Measurements from ENCODE around the gene KANK2. TPM values are rescaled to one million over a fixed set of nuclear protein-coding genes. Genes with fewer than 3 reads are reported as not detected.
A peak's percentile ranks its signal among the peaks of the same experiment; 100 is the strongest.

Gene KANK2
- total and polyA plus RNA-seq, 5 donors, result 244 to 324 (median 275) TPM

DNA sequence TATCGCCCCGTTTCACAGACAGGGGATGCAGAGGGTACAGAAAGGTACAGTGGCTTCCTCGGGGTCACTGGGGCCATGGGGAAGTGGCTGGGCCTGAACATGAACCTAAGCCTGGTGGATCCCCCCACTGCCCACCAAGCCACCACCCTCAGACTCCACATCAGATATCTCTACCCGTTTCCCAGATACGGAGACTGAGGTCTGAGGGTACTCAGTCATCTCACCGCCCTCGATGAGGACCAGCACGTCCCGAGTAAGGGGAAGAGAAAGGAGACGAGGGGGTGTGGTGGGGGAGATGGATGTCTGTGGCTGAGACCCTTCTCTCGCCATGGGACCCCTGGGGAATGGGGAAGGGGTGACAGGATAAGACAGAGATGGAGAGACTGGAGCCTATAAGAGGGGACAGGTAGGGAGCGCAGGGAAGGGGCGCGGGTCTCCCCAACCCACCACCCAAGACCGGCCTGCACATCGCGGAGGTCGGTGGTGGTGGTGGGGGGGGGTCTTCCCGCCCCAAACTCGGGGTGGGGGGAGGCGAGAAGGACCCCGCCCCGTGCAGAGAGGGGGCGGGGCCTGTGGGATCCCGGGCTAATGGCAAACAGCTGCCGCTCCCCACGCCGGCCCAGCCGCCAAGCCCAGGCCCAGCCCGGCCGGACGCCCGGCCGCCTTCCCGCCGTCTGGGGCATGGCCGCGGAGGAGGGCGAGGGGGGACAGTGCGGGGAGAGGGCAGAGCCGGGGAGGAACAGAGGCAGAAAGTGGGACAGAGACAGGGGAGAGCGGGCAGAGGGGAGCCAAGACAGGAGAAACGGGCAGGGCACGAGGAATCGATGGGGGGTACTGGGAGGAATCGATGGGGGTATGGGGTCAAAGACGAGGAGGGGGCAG, 698 bp downstream of the KANK2 start:
- H3K4me1 ChIP-seq (ENCODE audit: control insufficient read depth, insufficient read depth, low read length), result peaks cover 7% of the 10 kb centered on the region
- ATAC-seq, result peak; percentile 52 to 61
- peak; percentile 55 to 87 (median 86) for DNase-seq
- H3K27ac ChIP-seq (ENCODE audit: low read length), result peak overlapping the region; percentile 83
- H3K9me3 ChIP-seq (ENCODE audit: control insufficient read depth, low read length), result no peaks in the 10 kb centered on the region
- WGBS, result 8% methylated on average over 47 of the region's 47 CpGs
- no peaks in the 10 kb centered on the region for H3K27me3 ChIP-seq (ENCODE audit: control insufficient read depth, insufficient read depth)
- intact Hi-C loops (cut with DNase I), result loop anchor here in 2 of 4 donors (5.0 kb wide), 2 partner anchors 34 to 54 kb away; no protein-coding TSS in a partner anchor
- peak overlapping the region; percentile 90 for H3K4me3 ChIP-seq (ENCODE audit: low read length)

DNA sequence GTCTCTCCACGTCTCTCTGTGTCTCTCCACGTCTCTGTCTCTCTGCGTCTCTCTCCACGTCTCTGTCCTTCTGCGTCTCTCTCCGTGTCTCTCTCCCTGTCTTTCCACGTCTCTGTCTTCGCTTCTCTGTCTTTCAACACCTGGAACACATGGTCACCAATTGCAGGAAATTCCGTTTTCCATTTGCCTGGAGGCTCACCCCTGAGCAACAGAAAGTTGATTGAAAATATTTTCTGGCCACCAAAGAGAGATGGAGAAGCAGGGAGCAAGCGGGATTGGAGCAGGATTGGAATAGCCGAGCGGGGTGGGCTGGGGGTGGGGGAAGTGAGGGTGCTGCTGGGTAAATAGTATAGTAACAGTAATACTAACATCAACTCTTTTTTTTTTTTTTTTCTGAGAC, 1.7 kb downstream of the KANK2 start:
- H3K27ac ChIP-seq (ENCODE audit: low read length), result peak overlapping the region; percentile 83
- DNase-seq (peak in 1 of 3 donors; percentile 2), ATAC-seq (no peak)
- no peaks in the 10 kb centered on the region for H3K9me3 ChIP-seq (ENCODE audit: control insufficient read depth, low read length)
- WGBS, result 37% methylated on average over 12 of the region's 12 CpGs
- intact Hi-C loops (cut with DNase I), result loop anchor here in 2 of 4 donors (5.0 kb wide), 2 partner anchors 33 to 53 kb away; no protein-coding TSS in a partner anchor
- H3K4me1 ChIP-seq (ENCODE audit: control insufficient read depth, insufficient read depth, low read length), result peaks cover 7% of the 10 kb centered on the region
- peak overlapping the region; percentile 50 for H3K4me3 ChIP-seq (ENCODE audit: low read length)
- no peaks in the 10 kb centered on the region for H3K27me3 ChIP-seq (ENCODE audit: control insufficient read depth, insufficient read depth)

DNA sequence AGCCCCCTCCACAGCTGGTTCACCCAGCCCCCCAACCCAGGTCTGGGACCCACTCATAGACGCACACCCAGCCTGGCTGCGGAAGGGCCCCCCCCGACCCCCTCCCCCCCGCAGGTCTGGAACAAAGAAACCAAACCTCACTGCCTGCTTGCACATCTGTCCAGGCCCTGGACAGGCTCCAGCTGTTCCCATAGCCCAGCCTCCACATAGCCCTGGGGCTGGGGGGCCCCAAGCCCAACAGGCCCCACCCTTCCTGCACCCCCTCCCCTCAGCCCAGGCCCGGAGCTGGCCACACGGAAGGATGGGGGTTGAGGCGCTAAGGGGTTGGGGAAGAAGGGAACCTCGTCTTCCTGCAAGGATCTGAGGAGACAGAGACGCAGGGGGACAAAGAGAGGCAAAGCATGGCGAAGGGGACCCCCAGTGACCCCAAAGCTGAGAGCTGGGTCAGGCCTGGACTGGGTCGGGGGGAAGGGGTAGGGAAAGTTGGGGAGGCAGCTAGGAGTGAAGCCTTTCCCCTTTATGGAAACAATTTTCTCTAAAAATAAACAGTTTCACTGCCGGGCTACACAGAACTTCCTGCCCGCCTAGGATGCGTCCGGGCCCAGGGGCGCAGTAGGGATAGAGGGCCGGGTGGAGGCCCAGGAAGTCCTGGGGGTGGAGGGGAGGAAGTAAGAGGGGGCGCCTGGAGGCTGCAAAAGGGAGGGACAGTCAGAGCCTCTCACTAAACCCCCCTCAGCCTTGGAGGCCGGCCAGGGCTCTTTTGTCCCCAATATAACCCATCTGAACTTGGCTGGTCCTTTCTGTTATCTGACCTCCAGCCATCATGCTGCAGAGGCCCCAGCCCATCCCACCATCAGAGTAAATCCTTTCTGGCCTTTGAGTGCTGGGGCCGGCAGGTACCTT, 2.4 kb downstream of the KANK2 start:
- Histone ChIP-seq H3K27me3 (ENCODE audit: control insufficient read depth, insufficient read depth) (no peaks in the 10 kb centered on the region), H3K4me3 (ENCODE audit: low read length) (peak overlapping the region; percentile 50), H3K27ac (ENCODE audit: low read length) (peak overlapping the region; percentile 83), H3K4me1 (ENCODE audit: control insufficient read depth, insufficient read depth, low read length) (peaks cover 11% of the 10 kb centered on the region), H3K9me3 (ENCODE audit: control insufficient read depth, low read length) (no peaks in the 10 kb centered on the region)
- DNase-seq (peak; percentile 61 to 79 (median 79)), ATAC-seq (no peak)
- intact Hi-C loops (cut with DNase I), result loop anchor here in 2 of 4 donors (5.0 kb wide), 2 partner anchors 33 to 53 kb away; no protein-coding TSS in a partner anchor
- WGBS, result 10% methylated on average over 20 of the region's 20 CpGs

DNA sequence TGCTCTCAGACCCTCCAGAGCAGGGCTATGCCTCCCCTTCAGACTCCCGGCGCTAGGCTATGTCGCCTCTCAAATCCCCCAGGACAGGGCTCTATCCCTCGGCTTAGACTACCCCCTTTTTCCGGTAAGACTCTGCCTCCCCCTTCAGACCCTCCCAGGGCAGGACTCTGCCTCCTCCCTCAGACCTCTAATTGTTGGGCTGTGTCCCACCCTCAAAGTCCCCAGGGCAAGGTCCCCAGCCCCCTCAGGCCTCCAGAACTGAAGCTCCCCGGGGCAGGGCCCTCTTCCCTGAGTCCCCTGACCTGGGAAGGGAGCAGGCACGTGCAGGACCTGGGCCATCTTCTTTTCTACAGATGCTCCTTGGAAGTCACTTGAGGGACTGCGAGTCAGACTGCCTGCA, 3.2 kb downstream of the KANK2 start:
- WGBS, result 52% methylated on average over 8 of the region's 8 CpGs

GRCh38 chr19:11192957-11193939, 4.1 kb downstream of the KANK2 start:
- WGBS, result 89% methylated on average over 68 of the region's 68 CpGs
- H3K27me3 ChIP-seq (ENCODE audit: control insufficient read depth, insufficient read depth), result no peaks in the 10 kb centered on the region
- peaks cover 13% of the 10 kb centered on the region for H3K4me1 ChIP-seq (ENCODE audit: control insufficient read depth, insufficient read depth, low read length)
- H3K4me3 ChIP-seq (ENCODE audit: low read length), result no peak overlapping the region
- H3K27ac ChIP-seq (ENCODE audit: low read length), result no peak overlapping the region
- no peaks in the 10 kb centered on the region for H3K9me3 ChIP-seq (ENCODE audit: control insufficient read depth, low read length)
- peak in 1 of 3 donors; percentile 68 for DNase-seq
- intact Hi-C loops (cut with DNase I), result no loop called here
- no peak for ATAC-seq

More for the DNA sequence above, 3.2 kb downstream of the KANK2 start:
- intact Hi-C loops (cut with DNase I), result no loop called here
- Histone ChIP-seq H3K9me3 (ENCODE audit: control insufficient read depth, low read length) (no peaks in the 10 kb centered on the region), H3K4me1 (ENCODE audit: control insufficient read depth, insufficient read depth, low read length) (peaks cover 13% of the 10 kb centered on the region), H3K4me3 (ENCODE audit: low read length) (peak overlapping the region; percentile 50), H3K27me3 (ENCODE audit: control insufficient read depth, insufficient read depth) (no peaks in the 10 kb centered on the region), H3K27ac (ENCODE audit: low read length) (peak overlapping the region; percentile 14)
- no peak for ATAC-seq
- DNase-seq, result no peak

- H3K4me3 ChIP-seq (ENCODE audit: low read length), result no peak overlapping the region
- H3K27me3 ChIP-seq (ENCODE audit: control insufficient read depth, insufficient read depth), result no peaks in the 10 kb centered on the region
- WGBS, result 72% methylated on average over 5 of the region's 5 CpGs
- intact Hi-C loops (cut with DNase I), result no loop called here
- DNase-seq, result no peak
- ATAC-seq, result no peak
- no peaks in the 10 kb centered on the region for H3K9me3 ChIP-seq (ENCODE audit: control insufficient read depth, low read length)
- peak overlapping the region; percentile 61 for H3K27ac ChIP-seq (ENCODE audit: low read length)
- peaks cover 13% of the 10 kb centered on the region for H3K4me1 ChIP-seq (ENCODE audit: control insufficient read depth, insufficient read depth, low read length)
Measured at GRCh38 chr19:11191934-11192333, 5.4 kb downstream of the KANK2 start.

- no peak overlapping the region for H3K4me3 ChIP-seq (ENCODE audit: low read length)
Measured at GRCh38 chr19:11191273-11191755, 6.0 kb downstream of the KANK2 start.

GRCh38 chr19:11190501-11190900, 6.8 kb downstream of the KANK2 start:
- H3K27ac ChIP-seq (ENCODE audit: low read length), result peak overlapping the region; percentile 81
- DNase-seq (no peak), ATAC-seq (no peak)
- 66% methylated on average over 8 of the region's 8 CpGs for WGBS
- no peaks in the 10 kb centered on the region for H3K9me3 ChIP-seq (ENCODE audit: control insufficient read depth, low read length)
- H3K4me3 ChIP-seq (ENCODE audit: low read length), result no peak overlapping the region
- intact Hi-C loops (cut with DNase I), result no loop called here
- H3K27me3 ChIP-seq (ENCODE audit: control insufficient read depth, insufficient read depth), result no peaks in the 10 kb centered on the region
- peaks cover 14% of the 10 kb centered on the region for H3K4me1 ChIP-seq (ENCODE audit: control insufficient read depth, insufficient read depth, low read length)

More at GRCh38 chr19:11191273-11191755, 6.0 kb downstream of the KANK2 start:
- DNase-seq (peak; percentile 92), ATAC-seq (peak; percentile 78 to 88)
- peak overlapping the region; percentile 61 for H3K27ac ChIP-seq (ENCODE audit: low read length)
- H3K27me3 ChIP-seq (ENCODE audit: control insufficient read depth, insufficient read depth), result no peaks in the 10 kb centered on the region
- peaks cover 13% of the 10 kb centered on the region for H3K4me1 ChIP-seq (ENCODE audit: control insufficient read depth, insufficient read depth, low read length)
- intact Hi-C loops (cut with DNase I), result no loop called here
- H3K9me3 ChIP-seq (ENCODE audit: control insufficient read depth, low read length), result no peaks in the 10 kb centered on the region
- WGBS, result 25% methylated on average over 8 of the region's 8 CpGs

- WGBS, result 93% methylated on average over 9 of the region's 9 CpGs
Measured at GRCh38 chr19:11187441-11187840, 9.9 kb downstream of the KANK2 start.

GRCh38 chr19:11182994-11183393, 14.4 kb downstream of the KANK2 start:
- WGBS, result 87% methylated on average over 1 of the region's 1 CpG
- intact Hi-C loops (cut with DNase I), result no loop called here
- Histone ChIP-seq H3K9me3 (ENCODE audit: control insufficient read depth, low read length) (no peaks in the 10 kb centered on the region), H3K27me3 (ENCODE audit: control insufficient read depth, insufficient read depth) (no peaks in the 10 kb centered on the region), H3K27ac (ENCODE audit: low read length) (no peak overlapping the region), H3K4me1 (ENCODE audit: control insufficient read depth, insufficient read depth, low read length) (peaks cover 11% of the 10 kb centered on the region), H3K4me3 (ENCODE audit: low read length) (no peak overlapping the region)
- DNase-seq (no peak), ATAC-seq (no peak)

More at GRCh38 chr19:11187441-11187840, 9.9 kb downstream of the KANK2 start:
- H3K4me3 ChIP-seq (ENCODE audit: low read length), result no peak overlapping the region
- no peak for ATAC-seq
- intact Hi-C loops (cut with DNase I), result no loop called here
- H3K27ac ChIP-seq (ENCODE audit: low read length), result peak overlapping the region; percentile 31
- peaks cover 9% of the 10 kb centered on the region for H3K4me1 ChIP-seq (ENCODE audit: control insufficient read depth, insufficient read depth, low read length)
- no peaks in the 10 kb centered on the region for H3K9me3 ChIP-seq (ENCODE audit: control insufficient read depth, low read length)
- H3K27me3 ChIP-seq (ENCODE audit: control insufficient read depth, insufficient read depth), result no peaks in the 10 kb centered on the region
- DNase-seq, result no peak

All from right cardiac atrium (tissue), 5 donors.